Adipocyte (in vitro differentiated cells): ENCODE measurements around the gene SPRR2E.
"Not testable (repeated sequence)": the region's sequence is repeated elsewhere in the genome, so short reads cannot be mapped to it uniquely, and the experiment has no call there.

Source experiments
- DNase-seq: peaks from one replicate; pipeline ENCODE4 v3.0.0-alpha.2; 2015; ENCODE audit warnings: low read depth
- H3K27me3 ChIP-seq: replicated peaks from 2 replicates; pipeline ENCODE4 v1.7.0; 2013; ENCODE audit warnings: mild to moderate bottlenecking, low read length, moderate library complexity; ENCODE audit not compliant: control insufficient read depth, insufficient read depth
- H3K36me3 ChIP-seq: 2 replicates; pipeline ENCODE4 v1.7.0; 2013; ENCODE audit warnings: low read length, mild to moderate bottlenecking, moderate library complexity; ENCODE audit not compliant: control insufficient read depth, insufficient read depth, severe bottlenecking
- H3K4me1 ChIP-seq: 2 replicates; pipeline ENCODE4 v1.7.0; 2013; ENCODE audit warnings: mild to moderate bottlenecking, low read length, moderate library complexity; ENCODE audit not compliant: control insufficient read depth, insufficient read depth
- H3K4me3 ChIP-seq: 2 replicates; pipeline ENCODE4 v1.7.0; 2013; ENCODE audit warnings: mild to moderate bottlenecking, low read length, moderate library complexity
- H3K9ac ChIP-seq: 2 replicates; pipeline ENCODE4 v1.7.0; 2013; ENCODE audit warnings: mild to moderate bottlenecking, low read length, moderate library complexity
- H3K9me3 ChIP-seq: 2 replicates; pipeline ENCODE4 v1.7.0; 2013; ENCODE audit warnings: mild to moderate bottlenecking, low read length, moderate library complexity; ENCODE audit not compliant: control insufficient read depth

SPRR2E gene

DNA sequence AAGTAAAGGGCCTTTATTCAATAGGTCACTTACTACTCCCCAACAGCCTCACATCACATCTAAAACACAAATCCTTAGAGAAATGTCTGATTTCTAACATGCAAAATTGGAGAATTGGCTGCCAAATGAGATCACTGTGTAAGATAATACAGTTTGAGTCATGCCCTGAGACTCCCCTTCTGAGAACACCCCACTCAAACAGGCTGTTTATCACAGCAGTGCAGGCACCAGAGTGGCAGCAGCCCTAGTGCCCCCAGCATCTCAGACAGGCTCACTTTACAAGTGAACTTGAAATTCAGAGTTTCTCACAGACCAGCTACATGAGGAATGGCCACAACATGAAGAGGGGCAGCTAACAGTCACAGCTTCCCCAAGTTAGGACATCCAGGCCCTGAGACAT lies 20.9 kb upstream of the SPRR2E start:
- H3K27me3 ChIP-seq, H3K36me3 ChIP-seq, H3K9me3 ChIP-seq, H3K9ac ChIP-seq, DNase-seq, H3K4me1 ChIP-seq, H3K4me3 ChIP-seq: not testable (repeated sequence)

DNA sequence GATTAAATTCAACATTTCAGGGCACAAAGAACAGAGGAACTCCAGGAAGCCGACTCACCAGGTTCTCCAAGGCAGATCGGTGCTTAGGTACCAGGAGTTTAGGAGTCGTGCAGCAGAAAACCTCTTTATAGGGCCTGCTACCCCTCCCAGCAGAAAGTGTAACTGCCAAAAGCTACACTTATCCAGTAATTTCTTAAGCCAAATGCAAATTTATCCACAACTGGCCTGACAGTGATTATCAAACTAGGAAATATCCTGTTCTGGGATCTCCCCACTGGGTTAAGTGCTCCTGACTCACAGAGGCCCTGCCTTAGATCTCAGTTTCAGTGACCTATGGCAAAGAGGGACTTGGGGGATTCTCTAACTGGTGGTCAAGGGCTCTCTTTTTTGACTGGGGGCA lies 19.1 kb upstream of the SPRR2E start, which contains the start of gene SPRR2F:
Gene SPRR2F (minus strand): TSS at position 101 of the 400 bp plus-strand sequence. CDS start 783 bp downstream, outside the sequence.
- Histone ChIP-seq H3K27me3 (peaks cover 2% of the 10 kb centered on the region), H3K9ac (no peak within 1 kb of the TSS), H3K36me3 (no peaks in the 10 kb centered on the region), H3K4me1 (no peaks in the 10 kb centered on the region), H3K9me3 (no peaks in the 10 kb centered on the region), H3K4me3 (no peak within 1 kb of the TSS)
- DNase-seq, result no peak

DNA sequence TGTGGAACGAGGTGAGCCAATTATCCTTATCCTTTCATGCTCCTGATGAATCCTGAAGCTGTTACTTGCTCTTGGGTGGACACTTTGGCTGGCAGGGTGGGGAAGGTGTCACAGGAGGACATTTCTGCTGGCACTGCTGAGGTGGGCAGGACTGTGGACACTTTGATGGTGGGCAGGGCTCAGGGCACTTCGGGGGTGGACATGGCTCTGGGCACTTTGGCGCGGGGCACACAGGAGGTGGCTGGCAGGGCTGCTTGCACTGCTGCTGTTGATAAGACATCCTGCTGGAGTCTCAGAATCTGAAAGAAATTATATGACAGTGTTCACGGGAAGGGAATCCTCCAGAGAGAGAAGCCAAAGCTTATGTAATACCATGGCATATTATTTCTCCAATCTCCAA lies 18.1 kb upstream of the SPRR2E start:
- not testable (repeated sequence) for H3K4me3 ChIP-seq, H3K27me3 ChIP-seq, H3K9me3 ChIP-seq, H3K36me3 ChIP-seq, DNase-seq, H3K9ac ChIP-seq, H3K4me1 ChIP-seq

DNA sequence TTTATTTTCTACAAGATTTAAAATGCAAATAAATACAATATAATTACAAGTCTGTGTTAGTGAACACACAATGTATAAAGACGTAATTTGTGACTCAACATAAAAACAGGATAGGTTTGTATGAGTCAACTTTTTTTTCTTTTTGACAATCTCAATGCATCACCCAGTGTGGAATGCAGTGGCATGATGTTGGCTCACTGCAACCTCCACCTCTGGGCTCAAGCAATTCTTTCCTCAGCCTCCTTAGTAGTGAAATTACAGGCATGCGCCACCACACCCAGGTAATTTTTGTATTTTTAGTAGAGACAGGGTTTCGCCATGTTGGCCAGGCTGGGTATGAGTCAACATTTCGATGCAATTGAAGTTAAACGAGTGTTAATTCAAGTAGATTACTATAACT lies 5.9 kb upstream of the SPRR2E start:
- no peak for DNase-seq
- Histone ChIP-seq H3K4me1 (no peaks in the 10 kb centered on the region), H3K9me3 (peaks cover 3% of the 10 kb centered on the region), H3K4me3 (no peak overlapping the region), H3K9ac (no peak overlapping the region), H3K27me3 (no peaks in the 10 kb centered on the region), H3K36me3 (no peaks in the 10 kb centered on the region)

DNA sequence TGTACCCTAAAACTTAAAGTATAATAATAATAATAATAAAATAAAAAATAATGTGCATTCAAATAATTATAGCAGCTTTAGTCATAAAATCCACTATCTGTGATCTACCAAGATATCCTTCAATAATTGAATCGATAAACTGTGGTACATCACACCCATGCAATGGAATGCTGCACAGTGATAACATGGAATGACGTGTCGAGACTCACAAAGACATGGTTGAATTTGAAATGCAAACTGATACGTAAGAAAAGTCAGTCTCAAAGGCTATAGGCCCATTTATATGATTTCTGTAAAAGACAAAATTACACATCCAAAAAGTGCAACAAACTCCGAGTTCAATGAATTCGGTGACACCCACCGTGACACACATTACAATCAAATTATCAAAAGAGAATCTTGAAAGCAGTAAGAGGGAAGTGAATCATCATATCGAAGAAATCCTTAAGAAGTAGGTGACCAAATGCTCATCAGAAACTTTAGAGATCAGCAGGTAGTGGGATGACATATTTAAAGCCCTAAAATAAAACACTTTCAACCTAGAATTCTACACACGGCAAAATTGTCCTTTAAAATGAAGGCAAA lies 5.2 kb upstream of the SPRR2E start:
- no peaks in the 10 kb centered on the region for H3K27me3 ChIP-seq
- H3K9me3 ChIP-seq, result no peaks in the 10 kb centered on the region
- H3K9ac ChIP-seq, result no peak overlapping the region
- no peak overlapping the region for H3K4me3 ChIP-seq
- H3K4me1 ChIP-seq, result no peaks in the 10 kb centered on the region
- no peak for DNase-seq
- no peaks in the 10 kb centered on the region for H3K36me3 ChIP-seq

DNA sequence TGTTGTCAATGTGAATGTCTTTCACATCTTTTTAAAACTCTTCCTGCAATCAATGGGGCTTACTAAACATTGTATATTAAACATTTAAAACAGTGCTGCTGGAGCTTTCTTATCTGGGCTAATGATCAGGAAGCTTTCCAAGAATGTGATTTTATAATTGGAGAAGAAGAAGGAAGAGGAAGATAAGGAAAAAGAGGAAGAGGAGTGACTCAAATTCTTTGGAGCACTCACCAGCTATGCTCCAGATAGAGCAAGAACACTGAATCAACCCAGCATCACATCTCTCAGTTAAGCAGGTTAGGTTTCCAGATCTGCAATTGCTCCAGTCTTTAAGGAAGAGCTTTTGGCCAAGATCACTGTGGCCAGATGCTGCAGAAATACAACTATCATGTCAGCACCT lies 1.4 kb upstream of the SPRR2E start:
- DNase-seq, result no peak

DNA sequence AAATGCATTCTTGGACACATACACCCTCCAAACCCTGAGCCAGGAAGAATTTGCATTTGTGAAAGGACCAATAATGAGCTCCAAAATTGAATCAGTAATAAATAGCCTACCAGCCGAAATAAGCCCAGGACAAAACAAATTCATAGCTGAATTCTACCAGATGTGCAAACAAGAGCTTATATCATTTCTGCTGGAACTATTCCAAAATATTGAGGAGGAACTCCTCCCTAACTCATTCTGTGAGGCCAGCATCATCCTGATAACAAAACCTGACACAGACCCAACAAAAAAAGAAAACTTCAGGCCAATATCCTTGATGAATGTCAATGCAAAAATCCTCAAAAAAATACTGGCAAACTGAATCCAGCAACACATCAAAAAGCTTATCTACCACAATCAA lies 6.7 kb downstream of the SPRR2E start:
- Histone ChIP-seq H3K4me1 (no peaks in the 10 kb centered on the region), H3K27me3 (no peaks in the 10 kb centered on the region), H3K4me3 (no peak overlapping the region), H3K9me3 (peaks cover 9% of the 10 kb centered on the region), H3K36me3 (no peaks in the 10 kb centered on the region), H3K9ac (no peak overlapping the region)
- DNase-seq, result no peak

More for the DNA sequence above, 1.4 kb upstream of the SPRR2E start:
- no peaks in the 10 kb centered on the region for H3K4me1 ChIP-seq
- no peak overlapping the region for H3K4me3 ChIP-seq
- no peaks in the 10 kb centered on the region for H3K27me3 ChIP-seq
- no peaks in the 10 kb centered on the region for H3K36me3 ChIP-seq
- H3K9me3 ChIP-seq, result no peaks in the 10 kb centered on the region
- no peak overlapping the region for H3K9ac ChIP-seq

DNA sequence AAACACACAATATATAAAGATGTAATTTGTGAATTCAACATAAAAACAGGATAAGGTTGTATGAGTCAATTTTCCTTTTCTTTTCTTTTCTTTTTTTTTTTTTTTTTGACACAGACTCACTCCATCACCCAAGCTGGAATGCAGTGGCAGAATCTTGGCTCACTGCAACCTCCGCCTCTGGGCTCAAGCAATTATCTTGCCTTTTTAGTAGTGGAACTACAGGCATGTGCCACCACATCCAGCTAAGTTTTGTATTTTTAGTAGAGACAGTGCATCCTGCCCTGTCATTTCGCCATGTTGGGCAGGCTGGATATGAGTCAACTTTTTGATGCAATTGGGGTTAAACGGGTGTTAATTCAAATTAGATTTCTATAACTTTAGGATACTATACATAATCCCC lies 12.6 kb downstream of the SPRR2E start:
- Histone ChIP-seq H3K36me3 (no peaks in the 10 kb centered on the region), H3K4me1 (no peaks in the 10 kb centered on the region)

DNA sequence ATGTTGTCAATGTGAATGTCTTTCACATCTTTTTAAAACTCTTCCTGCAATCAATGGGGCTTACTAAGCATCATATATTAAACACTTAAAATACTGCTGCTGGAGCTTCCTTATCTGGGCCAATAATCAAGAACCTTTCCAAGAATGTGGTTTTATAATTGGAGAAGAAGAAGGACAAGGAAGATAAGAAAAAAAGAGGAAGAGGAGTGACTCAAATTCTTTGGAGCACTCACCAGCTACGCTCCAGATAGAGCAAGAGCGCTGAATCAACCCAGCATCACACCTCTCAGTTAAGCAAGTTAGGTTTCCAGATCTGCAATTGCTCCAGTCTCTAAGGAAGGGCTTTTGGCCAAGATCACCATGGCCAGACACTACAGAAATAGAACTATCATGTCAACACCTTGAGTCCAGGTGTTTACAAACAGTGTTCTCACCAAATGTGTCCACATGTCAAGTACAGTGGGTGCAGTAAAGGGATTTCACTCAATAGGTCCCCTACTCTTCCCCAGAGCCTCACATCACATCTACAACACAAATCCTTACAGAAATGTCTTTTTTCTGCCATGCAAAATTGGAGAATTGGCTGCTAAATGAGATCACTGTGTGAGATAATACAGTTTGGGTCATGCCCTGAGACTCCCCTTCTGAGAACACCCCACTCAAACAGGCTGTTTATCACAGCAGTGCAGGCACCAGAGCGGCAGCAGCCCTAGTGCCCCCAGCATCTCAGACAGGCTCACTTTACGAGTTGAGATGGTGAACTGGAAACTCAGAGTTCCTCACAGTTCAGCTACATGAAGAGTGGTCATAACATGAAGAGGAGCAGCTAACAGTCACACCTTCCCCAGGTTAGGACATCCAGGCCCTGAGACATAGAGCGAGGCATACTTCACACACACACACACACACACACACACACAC lies 21.3 kb downstream of the SPRR2E start:
- Histone ChIP-seq H3K9ac (no peak overlapping the region), H3K4me3 (no peak overlapping the region), H3K36me3 (no peaks in the 10 kb centered on the region), H3K27me3 (peaks cover 2% of the 10 kb centered on the region), H3K4me1 (no peaks in the 10 kb centered on the region), H3K9me3 (no peaks in the 10 kb centered on the region)
- DNase-seq, result no peak

More for the DNA sequence above, 12.6 kb downstream of the SPRR2E start:
- Histone ChIP-seq H3K9me3 (peaks cover 13% of the 10 kb centered on the region), H3K4me3 (no peak overlapping the region), H3K9ac (no peak overlapping the region), H3K27me3 (no peaks in the 10 kb centered on the region)
- DNase-seq, result no peak

DNA sequence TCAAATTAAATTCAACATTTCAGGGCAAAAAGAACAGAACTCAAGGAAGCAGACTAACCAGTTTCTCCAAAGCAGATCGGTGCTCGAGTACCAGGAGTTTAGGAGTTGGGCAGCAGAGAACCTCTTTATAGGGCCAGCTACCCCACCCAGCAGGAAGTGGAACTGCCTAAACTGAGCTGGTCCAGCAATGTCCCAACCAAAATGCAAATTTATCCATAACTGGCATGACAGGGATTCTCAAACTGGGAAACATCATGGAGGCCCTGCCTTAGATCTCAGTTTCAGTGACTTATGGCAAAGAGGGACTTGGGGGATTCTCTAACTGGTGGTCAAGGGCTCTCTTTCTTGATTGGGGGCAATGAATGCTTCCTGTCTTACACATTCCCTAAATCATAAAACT lies 22.8 kb downstream of the SPRR2E start, which contains the start of gene SPRR2B:
Gene SPRR2B (minus strand): TSS at position 101 of the 400 bp plus-strand sequence. CDS start 772 bp downstream, outside the sequence.
- H3K4me1 ChIP-seq, result no peaks in the 10 kb centered on the region
- peaks cover 2% of the 10 kb centered on the region for H3K27me3 ChIP-seq
- H3K36me3 ChIP-seq, result no peaks in the 10 kb centered on the region
- H3K4me3 ChIP-seq, result no peak within 1 kb of the TSS
- H3K9me3 ChIP-seq, result no peaks in the 10 kb centered on the region
- H3K9ac ChIP-seq, result no peak within 1 kb of the TSS
- no peak for DNase-seq

DNA sequence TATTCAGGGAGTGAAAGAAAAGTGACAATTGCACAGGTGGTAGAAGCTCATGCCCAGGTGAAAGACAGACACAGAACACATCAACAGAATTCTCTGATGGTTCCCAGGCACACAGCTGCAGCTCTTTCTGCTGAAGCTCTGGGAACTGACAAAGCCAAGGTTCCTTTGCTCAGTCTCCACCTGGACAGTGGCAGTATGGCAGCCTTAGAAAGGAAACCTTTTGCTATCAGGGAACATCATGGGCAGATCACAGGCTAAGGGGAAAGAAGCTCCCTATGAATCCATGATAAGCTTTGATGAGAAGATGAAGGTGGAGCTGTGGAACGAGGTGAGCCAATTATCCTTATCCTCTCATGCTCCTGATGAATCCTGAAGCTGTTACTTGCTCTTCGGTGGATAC lies 24.1 kb downstream of the SPRR2E start:
- no peak overlapping the region for H3K9ac ChIP-seq
- no peak for DNase-seq
- no peaks in the 10 kb centered on the region for H3K9me3 ChIP-seq
- H3K4me1 ChIP-seq, result no peaks in the 10 kb centered on the region
- H3K36me3 ChIP-seq, result no peaks in the 10 kb centered on the region
- peaks cover 2% of the 10 kb centered on the region for H3K27me3 ChIP-seq
- no peak overlapping the region for H3K4me3 ChIP-seq
